Measurements from ENCODE around the gene PRSS27. TPM values are rescaled to one million over a fixed set of nuclear protein-coding genes. Genes with fewer than 3 reads are reported as not detected.

PRSS27 gene
- polyA plus RNA-seq, 3 donors: 1.5 to 2.0 (median 1.8) TPM

DNA sequence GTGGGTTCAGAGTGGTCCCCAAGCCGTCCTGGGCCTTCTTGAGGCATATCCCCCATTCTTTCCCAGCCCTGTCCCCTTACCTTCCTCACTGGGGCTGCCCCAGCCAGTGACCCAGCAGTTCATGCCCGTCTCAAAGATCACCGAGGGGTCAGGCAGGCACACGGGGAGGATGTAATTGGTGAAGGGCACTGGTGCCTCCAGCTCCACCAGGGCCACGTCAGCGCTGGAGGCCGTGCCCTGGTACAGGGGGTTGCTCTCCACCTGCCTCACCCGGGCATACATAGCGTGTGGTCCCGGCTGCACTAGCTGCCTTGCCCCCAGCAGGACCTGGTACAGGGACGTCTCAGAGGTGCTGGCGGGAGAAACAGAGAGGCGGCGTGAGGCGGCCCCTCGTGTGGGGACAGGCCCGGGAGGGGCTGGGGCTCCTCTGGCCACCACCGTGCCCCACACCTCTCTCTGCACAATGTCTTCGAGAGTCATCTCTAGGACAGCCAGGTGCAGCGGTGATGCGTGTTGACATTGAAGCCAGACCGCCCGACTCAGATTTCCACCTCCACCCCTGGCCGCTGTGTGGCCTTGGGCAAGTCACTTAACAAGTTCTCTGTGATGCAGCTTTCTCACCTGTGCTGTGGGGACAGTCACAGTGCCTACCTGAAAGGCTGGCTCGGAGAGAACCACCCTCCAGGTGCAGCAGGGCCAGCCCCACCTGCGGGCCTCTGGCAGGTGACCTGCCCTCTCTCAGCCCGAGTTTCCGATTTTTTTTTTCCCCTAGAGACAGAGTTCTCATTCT is 5.8 kb downstream of the PRSS27 start:
- no peak for DNase-seq (ENCODE audit: extremely low read depth in 1 of 11, low read depth in 9 of 11, low spot score in 4 of 11)

- no peak for DNase-seq (ENCODE audit: extremely low read depth in 1 of 11, low read depth in 9 of 11, low spot score in 4 of 11)
Measured at GRCh38 chr16:2713523-2713922, 6.5 kb downstream of the PRSS27 start.

DNA sequence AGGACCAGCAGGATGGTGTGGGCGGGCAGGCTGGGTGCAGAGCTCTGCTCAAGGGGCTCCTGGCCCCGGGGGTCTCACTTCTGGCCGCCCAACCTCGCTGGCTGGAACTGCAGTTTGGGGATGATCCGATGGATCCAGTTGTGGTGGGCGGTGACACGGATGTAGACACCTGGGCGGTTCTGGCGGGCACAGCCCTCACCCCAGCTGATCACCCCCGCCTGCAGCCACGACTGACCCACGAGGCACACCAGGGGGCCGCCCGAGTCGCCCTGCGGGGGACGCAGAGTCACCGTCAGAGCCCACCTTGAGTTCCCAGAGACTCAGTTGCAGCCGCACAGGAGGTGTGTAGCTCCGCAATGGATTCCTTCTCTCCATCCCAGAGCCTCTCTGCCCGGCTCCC is 7.5 kb downstream of the PRSS27 start:
- DNase-seq (ENCODE audit: extremely low read depth in 1 of 11, low read depth in 9 of 11, low spot score in 4 of 11): no peak

- no peak for DNase-seq (ENCODE audit: extremely low read depth in 1 of 11, low read depth in 9 of 11, low spot score in 4 of 11)
Measured at GRCh38 chr16:2712063-2712441, 8.0 kb downstream of the PRSS27 start.

GRCh38 chr16:2711370-2712062 is 8.5 kb downstream of the PRSS27 start:
- no peak for DNase-seq (ENCODE audit: extremely low read depth in 1 of 11, low read depth in 9 of 11, low spot score in 4 of 11)

DNA sequence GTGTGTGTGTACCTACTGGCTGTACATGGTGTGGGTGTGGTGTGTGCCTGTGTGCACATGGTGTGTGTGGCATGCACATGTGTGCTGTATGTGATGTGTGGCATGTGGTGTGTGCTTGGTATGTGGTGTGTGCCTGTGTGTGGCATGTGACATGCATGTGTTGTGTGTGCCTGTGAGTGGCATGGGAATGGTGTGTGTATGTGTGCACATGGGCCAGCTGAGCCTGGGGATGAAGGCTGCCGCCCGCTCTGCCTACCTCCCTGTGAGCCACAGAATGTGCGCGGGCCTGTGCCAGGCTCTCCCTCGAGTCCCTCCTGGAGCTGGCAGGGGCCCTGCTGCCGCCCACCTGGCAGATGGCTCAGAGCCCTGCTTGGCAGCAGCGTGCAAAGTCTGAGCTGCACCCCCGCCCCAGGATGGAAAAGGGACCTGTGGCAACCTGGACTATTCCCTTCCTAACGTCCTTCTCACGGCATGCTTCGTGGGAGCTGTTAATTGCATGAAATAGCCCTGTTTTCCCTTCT is 9.3 kb downstream of the PRSS27 start:
- DNase-seq (ENCODE audit: extremely low read depth in 1 of 11, low read depth in 9 of 11, low spot score in 4 of 11): no peak

GRCh38 chr16:2710021-2710710 is 9.9 kb downstream of the PRSS27 start:
- no peak for DNase-seq (ENCODE audit: extremely low read depth in 1 of 11, low read depth in 9 of 11, low spot score in 4 of 11)

- no peak for DNase-seq (ENCODE audit: extremely low read depth in 1 of 11, low read depth in 9 of 11, low spot score in 4 of 11)
Measured at GRCh38 chr16:2709588-2709984, 10.4 kb downstream of the PRSS27 start.

- no peak for DNase-seq (ENCODE audit: extremely low read depth in 1 of 11, low read depth in 9 of 11, low spot score in 4 of 11)
Measured at GRCh38 chr16:2708955-2709587, 11.0 kb downstream of the PRSS27 start.

DNA sequence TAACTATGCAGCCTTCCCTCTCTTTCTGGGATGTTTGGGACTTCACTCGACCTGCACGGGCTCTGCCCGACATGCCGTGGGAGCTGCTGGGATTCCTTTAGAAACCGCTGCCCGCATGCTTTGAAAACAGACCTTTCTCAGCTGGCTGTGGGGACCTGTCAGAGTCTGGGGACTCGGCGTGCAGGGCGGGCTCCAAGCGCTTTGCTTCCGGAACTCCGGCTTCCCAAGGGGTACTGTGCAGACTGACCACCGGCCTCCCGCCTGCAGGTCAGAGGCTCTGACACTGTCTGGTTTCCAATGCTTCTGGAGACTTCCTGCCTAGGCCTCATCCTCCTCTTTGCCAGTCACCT is 11.8 kb downstream of the PRSS27 start:
- DNase-seq (ENCODE audit: extremely low read depth in 1 of 11, low read depth in 9 of 11, low spot score in 4 of 11): no peak

DNA sequence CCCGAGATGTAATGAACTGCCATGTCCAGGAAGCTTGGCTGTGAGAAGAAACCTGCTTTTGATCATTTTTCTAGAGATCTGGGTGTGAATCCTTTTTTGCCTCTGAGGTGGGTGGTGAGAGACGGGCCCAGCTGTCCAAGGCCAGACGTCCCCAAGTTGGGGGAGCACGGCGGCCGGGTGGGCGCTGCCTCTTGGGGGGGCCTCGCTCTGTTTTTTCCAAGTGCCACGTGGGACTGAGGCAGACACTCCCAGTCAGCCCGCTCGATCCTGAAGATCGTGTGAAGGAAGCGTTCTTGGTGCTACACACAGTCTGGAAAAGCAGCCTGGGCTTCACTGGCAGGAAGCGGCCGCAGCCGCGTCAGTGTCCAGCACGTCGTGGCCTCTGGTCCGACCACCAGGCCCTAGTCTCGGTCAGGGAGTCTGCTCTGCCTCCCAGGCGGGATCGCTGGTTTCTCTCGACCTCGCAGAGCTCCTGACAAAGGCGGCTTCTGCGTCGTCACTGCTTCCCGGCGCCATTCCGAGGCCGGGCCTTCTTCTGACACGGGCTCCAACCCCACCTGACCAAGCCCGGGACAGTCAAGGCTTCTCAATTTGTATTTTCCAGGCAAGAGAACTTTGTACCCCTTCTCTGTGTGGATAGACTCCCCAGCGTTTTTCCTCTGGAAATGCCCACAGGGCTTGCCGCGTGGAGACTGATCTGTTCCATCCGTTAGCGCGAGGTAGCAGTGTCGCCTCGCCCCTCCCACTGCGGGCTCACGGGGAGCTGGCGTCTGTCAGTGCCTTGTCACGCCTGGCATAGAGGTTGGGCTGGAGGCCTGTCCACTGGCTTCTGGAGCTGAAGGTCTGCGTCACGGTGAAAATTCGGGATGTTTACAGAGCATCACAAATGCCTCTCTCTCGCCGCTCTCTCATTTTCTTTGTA is 12.4 kb downstream of the PRSS27 start:
- DNase-seq (ENCODE audit: extremely low read depth in 1 of 11, low read depth in 9 of 11, low spot score in 4 of 11): no peak

- DNase-seq (ENCODE audit: extremely low read depth in 1 of 11, low read depth in 9 of 11, low spot score in 4 of 11): no peak
Measured at GRCh38 chr16:2706611-2707311, 13.3 kb downstream of the PRSS27 start.

DNA sequence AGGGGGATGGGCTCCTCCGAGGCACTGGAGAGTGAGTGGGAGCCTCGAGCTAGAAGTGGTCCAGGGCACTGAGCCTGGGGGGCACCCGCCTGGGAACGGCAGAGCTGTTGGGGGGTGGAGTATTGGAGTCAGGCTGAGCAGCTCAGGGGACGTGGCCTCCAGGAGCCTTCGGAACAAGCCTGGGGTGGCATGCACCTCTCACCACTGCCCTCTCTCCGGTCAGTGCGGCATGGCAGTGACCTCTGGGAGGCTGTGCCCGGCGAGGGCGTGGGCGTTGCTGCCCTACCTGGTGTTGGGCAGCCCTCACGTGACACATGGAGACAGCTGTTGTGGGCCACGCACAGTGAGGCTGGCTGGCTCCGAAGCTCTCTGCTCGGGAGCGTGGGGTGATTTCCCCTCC is 13.9 kb downstream of the PRSS27 start:
- no peak for DNase-seq (ENCODE audit: extremely low read depth in 1 of 11, low read depth in 9 of 11, low spot score in 4 of 11)

- no peak for DNase-seq (ENCODE audit: extremely low read depth in 1 of 11, low read depth in 9 of 11, low spot score in 4 of 11)
Measured at GRCh38 chr16:2705351-2705750, 14.7 kb downstream of the PRSS27 start.

GRCh38 chr16:2704983-2705275 is 15.1 kb downstream of the PRSS27 start:
- DNase-seq (ENCODE audit: extremely low read depth in 1 of 11, low read depth in 9 of 11, low spot score in 4 of 11): no peak

DNA sequence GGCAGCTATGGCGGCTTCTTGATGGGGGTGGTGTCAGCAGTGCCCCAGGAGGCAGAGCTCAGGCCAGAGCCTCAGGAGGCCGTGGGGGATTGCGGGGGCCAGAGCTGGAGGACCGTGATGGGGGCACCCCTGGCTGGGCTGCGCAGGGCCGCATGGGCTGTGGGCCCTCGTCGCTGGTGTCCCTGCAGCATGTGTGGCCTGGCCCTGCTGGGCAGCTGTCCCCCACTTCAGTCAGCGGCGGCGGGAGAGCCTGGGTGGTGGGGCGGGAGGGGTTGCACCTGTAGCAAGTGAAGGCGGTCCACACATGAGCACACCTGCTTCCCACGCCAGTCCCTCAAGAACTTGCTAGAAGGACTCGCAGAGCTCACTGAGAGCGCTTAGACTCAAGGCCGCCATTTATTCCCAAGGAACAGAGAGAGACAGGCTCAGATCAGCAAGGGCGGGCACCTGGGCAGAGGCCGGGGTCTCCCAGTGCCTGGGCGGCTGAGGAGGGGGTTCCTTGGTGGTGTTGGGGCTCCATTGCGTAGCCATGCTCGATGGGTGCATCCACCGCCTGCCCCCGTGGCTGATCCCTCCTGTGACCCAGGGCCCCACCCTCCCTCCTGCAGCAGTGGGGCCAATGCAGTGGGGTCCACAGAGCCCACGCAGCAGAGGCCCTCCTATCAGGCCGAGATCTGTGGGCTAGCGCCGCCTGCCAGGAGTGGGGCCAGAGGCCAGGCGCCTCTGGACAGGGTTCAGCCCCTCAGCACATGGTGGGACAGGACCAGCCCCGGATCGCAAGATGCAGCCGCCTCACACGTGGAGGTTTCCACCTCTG is 15.7 kb downstream of the PRSS27 start:
- DNase-seq (ENCODE audit: extremely low read depth in 1 of 11, low read depth in 9 of 11, low spot score in 4 of 11): no peak
